OCI-LY3 (cell line): ENCODE data around the gene TMEM132D.

Experiments
- CTCF ChIP-seq: fragments of 200-600, 300-600 bp; sonication (generic); IDR thresholded peaks from 2 replicates; pipeline ENCODE4 v1.5.1; 2014; ENCODE audit warnings: antibody characterized with exemption, low read length, low read depth
- EZH2phosphoT487 ChIP-seq: fragments of 200-600 bp; shearing (Covaris generic); IDR thresholded peaks from 2 replicates; pipeline ENCODE4 v1.6.1; 2018; ENCODE audit warnings: antibody characterized with exemption, mixed run types, low read depth

GRCh38 chr12:129901254-129901653, 2.6 kb downstream of the TMEM132D start:
- no peak for TF ChIP-seq CTCF
- no peak for TF ChIP-seq EZH2phosphoT487
